ENCODE results near the gene TCHHL1.

The TCHHL1 gene

DNA sequence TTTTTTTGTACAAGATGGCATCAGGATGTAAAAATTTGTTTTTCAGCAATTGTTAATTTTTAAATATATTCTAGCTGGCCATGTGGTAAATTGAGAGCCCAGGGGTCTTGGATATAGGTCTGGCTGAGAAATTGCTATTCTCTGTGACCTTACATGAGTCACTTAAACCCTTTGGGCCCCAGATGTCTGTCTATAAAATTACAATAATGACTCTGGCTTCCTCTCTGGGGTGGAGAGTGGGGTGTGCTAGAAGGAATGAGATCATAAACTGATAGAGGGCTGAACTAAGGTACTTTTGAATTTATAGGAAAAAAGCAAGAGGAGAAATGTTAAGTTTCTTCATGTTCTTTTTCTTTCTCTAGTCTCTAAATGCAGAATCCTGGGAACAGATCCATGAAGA lies 38.8 kb upstream of the TCHHL1 start:
- Histone ChIP-seq H3K27me3 (ENCODE audit: insufficient read depth, low read length) (no peaks in the 10 kb centered on the region), H3F3A (ENCODE audit: insufficient read depth, low read length) (no peaks in the 10 kb centered on the region), H2AFZ (ENCODE audit: low read length) (no peak overlapping the region), H3K9me3 (ENCODE audit: low read length) (no peaks in the 10 kb centered on the region), H3K27ac (ENCODE audit: low read depth, low read length, poor library complexity, severe bottlenecking) (no peak overlapping the region), H3K79me2 (ENCODE audit: insufficient read depth, low read length) (no peaks in the 10 kb centered on the region), H4K20me1 (ENCODE audit: insufficient read depth, low read length) (no peaks in the 10 kb centered on the region), H3K9ac (ENCODE audit: low read length) (no peak overlapping the region), H3K9me2 (ENCODE audit: low read depth, low read length) (no peaks in the 10 kb centered on the region), H3K36me3 (ENCODE audit: insufficient read depth, low read length) (no peaks in the 10 kb centered on the region), H3K4me3 (ENCODE audit: low read depth, low read length, poor library complexity, severe bottlenecking) (no peak overlapping the region), H3K4me2 (ENCODE audit: low read length) (no peak overlapping the region), H3K4me1 (ENCODE audit: insufficient read depth, low read length, severe bottlenecking) (no peaks in the 10 kb centered on the region)
- no peak for TF ChIP-seq EZH2 (IDR thresholded peaks at IDR 0.05; ENCODE audit: borderline replicate concordance, low read length)
- TF ChIP-seq, protein P1, sequence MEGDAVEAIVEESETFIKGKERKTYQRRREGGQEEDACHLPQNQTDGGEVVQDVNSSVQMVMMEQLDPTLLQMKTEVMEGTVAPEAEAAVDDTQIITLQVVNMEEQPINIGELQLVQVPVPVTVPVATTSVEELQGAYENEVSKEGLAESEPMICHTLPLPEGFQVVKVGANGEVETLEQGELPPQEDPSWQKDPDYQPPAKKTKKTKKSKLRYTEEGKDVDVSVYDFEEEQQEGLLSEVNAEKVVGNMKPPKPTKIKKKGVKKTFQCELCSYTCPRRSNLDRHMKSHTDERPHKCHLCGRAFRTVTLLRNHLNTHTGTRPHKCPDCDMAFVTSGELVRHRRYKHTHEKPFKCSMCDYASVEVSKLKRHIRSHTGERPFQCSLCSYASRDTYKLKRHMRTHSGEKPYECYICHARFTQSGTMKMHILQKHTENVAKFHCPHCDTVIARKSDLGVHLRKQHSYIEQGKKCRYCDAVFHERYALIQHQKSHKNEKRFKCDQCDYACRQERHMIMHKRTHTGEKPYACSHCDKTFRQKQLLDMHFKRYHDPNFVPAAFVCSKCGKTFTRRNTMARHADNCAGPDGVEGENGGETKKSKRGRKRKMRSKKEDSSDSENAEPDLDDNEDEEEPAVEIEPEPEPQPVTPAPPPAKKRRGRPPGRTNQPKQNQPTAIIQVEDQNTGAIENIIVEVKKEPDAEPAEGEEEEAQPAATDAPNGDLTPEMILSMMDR (IDR thresholded peaks at IDR 0.05; ENCODE audit: low read length) = no peak

- Histone ChIP-seq H3F3A (ENCODE audit: insufficient read depth, low read length) (no peaks in the 10 kb centered on the region), H2AFZ (ENCODE audit: low read length) (no peak overlapping the region)
These were observed 37.1 kb upstream of the TCHHL1 start for GRCh38 chr1:152125834-152126443.

GRCh38 chr1:152118915-152119314 lies 30.1 kb upstream of the TCHHL1 start:
- Histone ChIP-seq H3K9me3 (ENCODE audit: low read length) (no peaks in the 10 kb centered on the region), H2AFZ (ENCODE audit: low read length) (no peak overlapping the region), H4K20me1 (ENCODE audit: insufficient read depth, low read length) (no peaks in the 10 kb centered on the region), H3K4me1 (ENCODE audit: insufficient read depth, low read length, severe bottlenecking) (no peaks in the 10 kb centered on the region), H3K27ac (ENCODE audit: low read depth, low read length, poor library complexity, severe bottlenecking) (no peak overlapping the region), H3K36me3 (ENCODE audit: insufficient read depth, low read length) (no peaks in the 10 kb centered on the region), H3K79me2 (ENCODE audit: insufficient read depth, low read length) (no peaks in the 10 kb centered on the region), H3K4me3 (ENCODE audit: low read depth, low read length, poor library complexity, severe bottlenecking) (no peak overlapping the region), H3F3A (ENCODE audit: insufficient read depth, low read length) (no peaks in the 10 kb centered on the region), H3K4me2 (ENCODE audit: low read length) (no peak overlapping the region), H3K27me3 (ENCODE audit: insufficient read depth, low read length) (no peaks in the 10 kb centered on the region), H3K9ac (ENCODE audit: low read length) (no peak overlapping the region), H3K9me2 (ENCODE audit: low read depth, low read length) (no peaks in the 10 kb centered on the region)
- TF ChIP-seq EZH2 (IDR thresholded peaks at IDR 0.05; ENCODE audit: borderline replicate concordance, low read length) = no peak
- TF ChIP-seq, protein P1 (IDR thresholded peaks at IDR 0.05; ENCODE audit: low read length) = no peak

More at GRCh38 chr1:152125834-152126443, 37.1 kb upstream of the TCHHL1 start:
- Histone ChIP-seq H3K79me2 (ENCODE audit: insufficient read depth, low read length) (no peaks in the 10 kb centered on the region), H3K36me3 (ENCODE audit: insufficient read depth, low read length) (no peaks in the 10 kb centered on the region), H3K9ac (ENCODE audit: low read length) (no peak overlapping the region), H3K27me3 (ENCODE audit: insufficient read depth, low read length) (no peaks in the 10 kb centered on the region), H4K20me1 (ENCODE audit: insufficient read depth, low read length) (no peaks in the 10 kb centered on the region), H3K4me3 (ENCODE audit: low read depth, low read length, poor library complexity, severe bottlenecking) (no peak overlapping the region), H3K9me2 (ENCODE audit: low read depth, low read length) (no peaks in the 10 kb centered on the region), H3K9me3 (ENCODE audit: low read length) (no peaks in the 10 kb centered on the region), H3K4me1 (ENCODE audit: insufficient read depth, low read length, severe bottlenecking) (no peaks in the 10 kb centered on the region), H3K27ac (ENCODE audit: low read depth, low read length, poor library complexity, severe bottlenecking) (no peak overlapping the region), H3K4me2 (ENCODE audit: low read length) (no peak overlapping the region)
- no peak for TF ChIP-seq EZH2 (IDR thresholded peaks at IDR 0.05; ENCODE audit: borderline replicate concordance, low read length)
- TF ChIP-seq, protein P1 (IDR thresholded peaks at IDR 0.05; ENCODE audit: low read length) = no peak

Measured in OCI-LY1 (cell line).